ENCODE results near the gene ADAMTS4. TPM values are rescaled to one million over a fixed set of nuclear protein-coding genes. Genes with fewer than 3 reads are reported as not detected.

Gene ADAMTS4
- total and polyA plus RNA-seq, 9 of the 15 experiments (the other 6 are each of a cell fraction or from before 2014, with no cell fraction given): 0.07 to 3.7 (median 0.41) TPM

DNA sequence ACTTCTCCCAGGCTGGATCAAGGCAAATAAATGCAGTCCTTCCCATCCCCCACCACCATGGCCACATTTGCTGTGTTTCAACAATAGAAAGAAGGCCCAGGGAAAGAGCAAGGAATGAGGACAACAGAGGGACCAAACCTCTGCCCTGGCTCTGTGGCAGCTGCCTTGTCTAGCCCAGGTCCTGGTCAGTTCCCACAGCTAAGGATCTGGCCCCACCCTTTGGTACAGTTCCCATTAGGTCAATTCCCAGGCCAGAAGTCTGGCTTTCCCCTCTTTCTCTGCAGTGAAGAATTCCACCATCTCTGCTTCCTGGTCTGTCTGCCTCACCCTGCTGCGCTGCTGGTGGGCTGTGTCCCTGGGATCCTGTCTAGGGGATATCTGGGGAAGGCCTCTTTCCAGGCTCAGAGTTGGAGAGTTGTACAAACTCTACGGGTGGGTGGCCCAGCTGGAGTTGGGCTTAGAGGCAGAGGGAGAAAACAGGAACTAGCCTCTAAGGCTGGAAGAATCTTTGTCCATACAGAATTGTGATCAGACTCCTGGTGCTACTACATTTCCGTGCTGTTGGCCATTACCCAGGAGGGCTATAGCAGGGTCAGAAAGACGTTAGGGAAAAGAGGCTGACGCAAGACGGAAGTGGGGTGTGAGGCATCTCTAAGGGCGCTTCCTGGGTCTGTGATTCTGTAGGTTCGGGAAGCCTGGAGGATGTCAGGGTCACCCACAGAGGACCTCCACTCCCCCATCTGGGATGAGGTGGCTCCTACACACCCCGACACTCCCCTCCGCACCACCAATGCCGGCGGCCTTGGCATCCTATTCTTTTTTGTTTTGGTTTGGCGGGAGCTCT lies 2.4 kb upstream of the ADAMTS4 start (continued):
- TF ChIP-seq, protein P1, sequence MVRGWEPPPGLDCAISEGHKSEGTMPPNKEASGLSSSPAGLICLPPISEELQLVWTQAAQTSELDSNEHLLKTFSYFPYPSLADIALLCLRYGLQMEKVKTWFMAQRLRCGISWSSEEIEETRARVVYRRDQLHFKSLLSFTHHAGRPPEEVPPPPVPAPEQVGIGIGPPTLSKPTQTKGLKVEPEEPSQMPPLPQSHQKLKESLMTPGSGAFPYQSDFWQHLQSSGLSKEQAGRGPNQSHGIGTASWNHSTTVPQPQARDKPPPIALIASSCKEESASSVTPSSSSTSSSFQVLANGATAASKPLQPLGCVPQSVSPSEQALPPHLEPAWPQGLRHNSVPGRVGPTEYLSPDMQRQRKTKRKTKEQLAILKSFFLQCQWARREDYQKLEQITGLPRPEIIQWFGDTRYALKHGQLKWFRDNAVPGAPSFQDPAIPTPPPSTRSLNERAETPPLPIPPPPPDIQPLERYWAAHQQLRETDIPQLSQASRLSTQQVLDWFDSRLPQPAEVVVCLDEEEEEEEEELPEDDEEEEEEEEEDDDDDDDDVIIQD (CRISPR knock-in tag; IDR thresholded peaks at IDR 0.05): no peak
- TF ChIP-seq, protein P2, sequence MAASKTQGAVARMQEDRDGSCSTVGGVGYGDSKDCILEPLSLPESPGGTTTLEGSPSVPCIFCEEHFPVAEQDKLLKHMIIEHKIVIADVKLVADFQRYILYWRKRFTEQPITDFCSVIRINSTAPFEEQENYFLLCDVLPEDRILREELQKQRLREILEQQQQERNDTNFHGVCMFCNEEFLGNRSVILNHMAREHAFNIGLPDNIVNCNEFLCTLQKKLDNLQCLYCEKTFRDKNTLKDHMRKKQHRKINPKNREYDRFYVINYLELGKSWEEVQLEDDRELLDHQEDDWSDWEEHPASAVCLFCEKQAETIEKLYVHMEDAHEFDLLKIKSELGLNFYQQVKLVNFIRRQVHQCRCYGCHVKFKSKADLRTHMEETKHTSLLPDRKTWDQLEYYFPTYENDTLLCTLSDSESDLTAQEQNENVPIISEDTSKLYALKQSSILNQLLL (CRISPR knock-in tag; IDR thresholded peaks at IDR 0.05; ENCODE audit: borderline replicate concordance): no peak
- TF ChIP-seq HDAC6 (IDR thresholded peaks at IDR 0.05; ENCODE audit: low read depth, low read length): no peak
- no peak for TF ChIP-seq ZNF668 (CRISPR knock-in tag; IDR thresholded peaks at IDR 0.05)
- no peak for TF ChIP-seq NR3C1 (CRISPR knock-in tag; IDR thresholded peaks at IDR 0.05)
- no peak for TF ChIP-seq RBM22 (IDR thresholded peaks at IDR 0.05; ENCODE audit: low read depth, low read length, poor library complexity, severe bottlenecking)
- TF ChIP-seq RBM17 (IDR thresholded peaks at IDR 0.05; ENCODE audit: borderline replicate concordance, low read depth, low read length): no peak
- no peak for TF ChIP-seq MXI1 (IDR thresholded peaks at IDR 0.05; ENCODE audit: low read depth, low read length)
- TF ChIP-seq CBX5 (IDR thresholded peaks at IDR 0.05; ENCODE audit: borderline replicate concordance, low read depth): no peak
- peak; percentile 64 for TF ChIP-seq ZFX (CRISPR knock-in tag; IDR thresholded peaks at IDR 0.05)
- TF ChIP-seq NFE2L1 (tag; IDR thresholded peaks at IDR 0.05; ENCODE audit: borderline replicate concordance, low read depth): no peak
- TF ChIP-seq, protein P3, sequence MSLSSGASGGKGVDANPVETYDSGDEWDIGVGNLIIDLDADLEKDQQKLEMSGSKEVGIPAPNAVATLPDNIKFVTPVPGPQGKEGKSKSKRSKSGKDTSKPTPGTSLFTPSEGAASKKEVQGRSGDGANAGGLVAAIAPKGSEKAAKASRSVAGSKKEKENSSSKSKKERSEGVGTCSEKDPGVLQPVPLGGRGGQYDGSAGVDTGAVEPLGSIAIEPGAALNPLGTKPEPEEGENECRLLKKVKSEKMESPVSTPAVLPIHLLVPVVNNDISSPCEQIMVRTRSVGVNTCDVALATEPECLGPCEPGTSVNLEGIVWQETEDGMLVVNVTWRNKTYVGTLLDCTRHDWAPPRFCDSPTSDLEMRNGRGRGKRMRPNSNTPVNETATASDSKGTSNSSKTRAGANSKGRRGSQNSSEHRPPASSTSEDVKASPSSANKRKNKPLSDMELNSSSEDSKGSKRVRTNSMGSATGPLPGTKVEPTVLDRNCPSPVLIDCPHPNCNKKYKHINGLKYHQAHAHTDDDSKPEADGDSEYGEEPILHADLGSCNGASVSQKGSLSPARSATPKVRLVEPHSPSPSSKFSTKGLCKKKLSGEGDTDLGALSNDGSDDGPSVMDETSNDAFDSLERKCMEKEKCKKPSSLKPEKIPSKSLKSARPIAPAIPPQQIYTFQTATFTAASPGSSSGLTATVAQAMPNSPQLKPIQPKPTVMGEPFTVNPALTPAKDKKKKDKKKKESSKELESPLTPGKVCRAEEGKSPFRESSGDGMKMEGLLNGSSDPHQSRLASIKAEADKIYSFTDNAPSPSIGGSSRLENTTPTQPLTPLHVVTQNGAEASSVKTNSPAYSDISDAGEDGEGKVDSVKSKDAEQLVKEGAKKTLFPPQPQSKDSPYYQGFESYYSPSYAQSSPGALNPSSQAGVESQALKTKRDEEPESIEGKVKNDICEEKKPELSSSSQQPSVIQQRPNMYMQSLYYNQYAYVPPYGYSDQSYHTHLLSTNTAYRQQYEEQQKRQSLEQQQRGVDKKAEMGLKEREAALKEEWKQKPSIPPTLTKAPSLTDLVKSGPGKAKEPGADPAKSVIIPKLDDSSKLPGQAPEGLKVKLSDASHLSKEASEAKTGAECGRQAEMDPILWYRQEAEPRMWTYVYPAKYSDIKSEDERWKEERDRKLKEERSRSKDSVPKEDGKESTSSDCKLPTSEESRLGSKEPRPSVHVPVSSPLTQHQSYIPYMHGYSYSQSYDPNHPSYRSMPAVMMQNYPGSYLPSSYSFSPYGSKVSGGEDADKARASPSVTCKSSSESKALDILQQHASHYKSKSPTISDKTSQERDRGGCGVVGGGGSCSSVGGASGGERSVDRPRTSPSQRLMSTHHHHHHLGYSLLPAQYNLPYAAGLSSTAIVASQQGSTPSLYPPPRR (CRISPR knock-in tag; IDR thresholded peaks at IDR 0.05; ENCODE audit: borderline replicate concordance): no peak
- no peak for TF ChIP-seq TARDBP (IDR thresholded peaks at IDR 0.05)
- TF ChIP-seq, protein P4, sequence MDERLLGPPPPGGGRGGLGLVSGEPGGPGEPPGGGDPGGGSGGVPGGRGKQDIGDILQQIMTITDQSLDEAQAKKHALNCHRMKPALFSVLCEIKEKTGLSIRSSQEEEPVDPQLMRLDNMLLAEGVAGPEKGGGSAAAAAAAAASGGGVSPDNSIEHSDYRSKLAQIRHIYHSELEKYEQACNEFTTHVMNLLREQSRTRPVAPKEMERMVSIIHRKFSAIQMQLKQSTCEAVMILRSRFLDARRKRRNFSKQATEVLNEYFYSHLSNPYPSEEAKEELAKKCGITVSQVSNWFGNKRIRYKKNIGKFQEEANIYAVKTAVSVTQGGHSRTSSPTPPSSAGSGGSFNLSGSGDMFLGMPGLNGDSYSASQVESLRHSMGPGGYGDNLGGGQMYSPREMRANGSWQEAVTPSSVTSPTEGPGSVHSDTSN (CRISPR knock-in tag; IDR thresholded peaks at IDR 0.05; ENCODE audit: low read depth): no peak
- TF ChIP-seq, protein P4 (tag; conservative IDR thresholded peaks at IDR 0.05; ENCODE audit: low read depth): no peak
